SK-N-SH (cell line): ENCODE data around the gene SERTM1.

Source experiments
- CHD2 ChIP-seq: fragments of 150-350 bp; IDR thresholded peaks from 2 replicates; pipeline ENCODE4 v1.6.1; 2018; ENCODE audit warnings: low read length; ENCODE audit not compliant: partially characterized antibody
- CTCF ChIP-seq: fragments of 200-600 bp; sonication (generic); IDR thresholded peaks from 2 replicates; pipeline ENCODE4 v1.6.1; 2017; ENCODE audit warnings: antibody characterized with exemption, mild to moderate bottlenecking, moderate library complexity
- EP300 ChIP-seq, 2 experiments: IDR thresholded peaks; 2 replicates each; pipeline versions ENCODE4 v1.4.0 to v1.6.1; 2012; ENCODE audit warnings: borderline replicate concordance in 1 of 2, low read depth in 1 of 2, low read length in 1 of 2
- GATA2 ChIP-seq: sonication (generic); formaldehyde crosslinking; IDR thresholded peaks from 2 replicates; pipeline ENCODE4 v1.5.0; 2020; ENCODE audit warnings: mild to moderate bottlenecking, missing genetic modification reagents
- IRF3 ChIP-seq: fragments of 150-350 bp; IDR thresholded peaks from 2 replicates; pipeline ENCODE4 v1.6.1; 2016; ENCODE audit warnings: mild to moderate bottlenecking, low read depth, low read length
- JUND ChIP-seq: IDR thresholded peaks from 2 replicates; pipeline ENCODE4 v1.4.0; 2012
- POLR2AphosphoS5 ChIP-seq: IDR thresholded peaks from 2 replicates; pipeline ENCODE4 v1.6.1; 2012; ENCODE audit warnings: low read depth, low read length
- RCOR1 ChIP-seq: fragments of 150-350 bp; IDR thresholded peaks from 2 replicates; pipeline ENCODE4 v1.6.1; 2017; ENCODE audit warnings: antibody characterized with exemption, low read length
- RFX5 ChIP-seq: IDR thresholded peaks from 2 replicates; pipeline ENCODE4 v1.6.1; 2012; ENCODE audit warnings: mild to moderate bottlenecking, improper control_type of control experiment, low read length
- SIN3A ChIP-seq: IDR thresholded peaks from 2 replicates; pipeline ENCODE4 v1.6.1; 2012; ENCODE audit warnings: low read depth, mild to moderate bottlenecking, low read length, moderate library complexity, borderline replicate concordance
- TAF1 ChIP-seq: IDR thresholded peaks from 2 replicates; pipeline ENCODE4 v1.6.1; 2012; ENCODE audit warnings: low read depth, mild to moderate bottlenecking, low read length, moderate library complexity, borderline replicate concordance
- USF1 ChIP-seq: IDR thresholded peaks from 2 replicates; pipeline ENCODE4 v1.4.0; 2012; ENCODE audit warnings: low read depth, borderline replicate concordance
- YY1 ChIP-seq: IDR thresholded peaks from 2 replicates; pipeline ENCODE4 v1.4.0; 2012; ENCODE audit warnings: low read depth, mild to moderate bottlenecking
- ZBTB33 ChIP-seq: IDR thresholded peaks from 2 replicates; pipeline ENCODE4 v1.4.0; 2012; ENCODE audit warnings: low read depth, borderline replicate concordance

- TF ChIP-seq SIN3A: no peak
- TF ChIP-seq CTCF: no peak
- TF ChIP-seq JUND: no peak
- no peak for TF ChIP-seq YY1
- TF ChIP-seq POLR2AphosphoS5: no peak
- TF ChIP-seq TAF1: no peak
- no peak for TF ChIP-seq RFX5
- no peak for TF ChIP-seq GATA2 (CRISPR knock-in tag)
- no peak for TF ChIP-seq RCOR1
- no peak for TF ChIP-seq USF1
- TF ChIP-seq ZBTB33: no peak
- no peak for TF ChIP-seq CHD2
- no peak for TF ChIP-seq EP300 (IDR thresholded peaks at IDR 0.05; ENCODE audit: borderline replicate concordance in 1 of 2, low read depth in 1 of 2, low read length in 1 of 2)
- TF ChIP-seq IRF3: no peak
Measured at GRCh38 chr13:36710396-36710795, 36.6 kb downstream of the SERTM1 start.
